Right lobe of liver (tissue), 6 donors: Measurements from ENCODE around the gene TMEM131L. TPM values are rescaled to one million over a fixed set of nuclear protein-coding genes. Genes with fewer than 3 reads are reported as not detected.

Experiments used
- ATAC-seq, 4 donors: fragments of 200-7000 bp; cut with Tn5 transposase; one replicate each; pipeline ENCODE4 v1.9.1; 2020; ENCODE audit warnings: mild to moderate bottlenecking in 4 of 4, moderate library complexity in 4 of 4
- DNase-seq, 3 donors: peaks; one replicate each; pipeline ENCODE4 v3.0.0-alpha.2; 2020
- H3K27ac ChIP-seq, 3 donors: fragments of 200-600 bp; one replicate each; pipeline ENCODE4 v1.8.0; 2022
- H3K27me3 ChIP-seq, 2 donors: fragments of 200-600 bp; one replicate each; pipeline ENCODE4 v1.8.0; 2022
- H3K36me3 ChIP-seq, 4 donors: fragments of 200-600 bp; sonication (generic) in 1 of 4; one replicate each; pipeline versions ENCODE4 v1.5.1 to v1.8.0; 2017 to 2022; ENCODE audit warnings: control low read depth in 1 of 4
- H3K4me1 ChIP-seq, 4 donors: fragments of 200-600 bp; sonication (generic) in 1 of 4; one replicate each; pipeline versions ENCODE4 v1.5.1 to v1.8.0; 2017 to 2022; ENCODE audit warnings: control low read depth in 1 of 4
- H3K4me3 ChIP-seq, 3 donors: fragments of 200-600 bp; one replicate each; pipeline ENCODE4 v1.8.0; 2022
- H3K9me3 ChIP-seq, 4 donors: fragments of 200-600 bp; sonication (generic) in 1 of 4; one replicate each; pipeline versions ENCODE4 v1.5.1 to v1.8.0; 2017 to 2022; ENCODE audit warnings: control low read depth in 1 of 4
- CTCF ChIP-seq, 4 donors: fragments of 200-600 bp in 3 of 4; fragments of 450-650 bp in 1 of 4; IDR thresholded peaks; one replicate each; pipeline versions ENCODE4 v1.5.1 to v1.8.0; 2016 to 2022; ENCODE audit warnings: antibody characterized with exemption in 4 of 4, mild to moderate bottlenecking in 2 of 4
- POLR2A ChIP-seq: fragments of 450-650 bp; IDR thresholded peaks from one replicate; pipeline ENCODE4 v1.6.1; 2017; ENCODE audit warnings: antibody characterized with exemption, mild to moderate bottlenecking
- WGBS: methylation state at CpG from one replicate; pipeline ENCODE4 v1.1.6; 2018; ENCODE audit warnings: low coverage, low lambda C conversion rate; ENCODE audit not compliant: insufficient coverage; ENCODE audit errors: missing lambda C conversion rate; 5-methylcytosine and 5-hydroxymethylcytosine counted together
- intact Hi-C, 2 donors: fragments of 100-400 bp; cut with DNase I; formaldehyde crosslinking; loops; one replicate each; pipeline versions ENCODE4 v1.11.2 to v1.14.1; 2022
- total RNA-seq, 6 experiments: library from RNA; depleted of rRNA in 2 of 6; stranded (reverse); fragments of >200 nt in 2 of 6; fragmentation: NEBNext Ultra II Directional in 3 of 6; extraction: Animal tissue kit (Norgen Biotek cat#: 25700) in 3 of 6; gene quantifications; one replicate each; pipeline versions ENCODE4 v1.1.0 to v1.2.4, GENCODE V29; 2016 to 2023
- donor health status: DM: no; HTN: yes; CAD: no.
- donor health status: DM: no; HTN: no; CAD: no.
- donor health status: DM: no; HTN: no; CAD: no.
- donor health status: DM: no; HTN: yes; CAD: no.
- donor health status: DM: no; HTN: yes; CAD: no.

TMEM131L gene
- total RNA-seq, 6 experiments from 2014 or later, result 13.2 to 19.6 (median 14.8) TPM

GRCh38 chr4:153641532-153641931, 175.4 kb downstream of the TMEM131L start:
- Histone ChIP-seq H3K27me3 (no peaks in the 10 kb centered on the region), H3K4me1 (no peaks in the 10 kb centered on the region), H3K27ac (no peak overlapping the region), H3K4me3 (no peak overlapping the region), H3K36me3 (peaks cover 0 to 11% (median 0%) of the 10 kb centered on the region in 4 donors), H3K9me3 (no peaks in the 10 kb centered on the region)
- ATAC-seq (no peak), DNase-seq (no peak)
- intact Hi-C loops, result no loop called here
- WGBS, result 83% methylated on average over 7 of the region's 7 CpGs
- TF ChIP-seq POLR2A (no peak), CTCF (IDR thresholded peaks at IDR 0.05) (no peak)

GRCh38 chr4:153643406-153644383, 177.5 kb downstream of the TMEM131L start:
- Histone ChIP-seq H3K27me3 (no peaks in the 10 kb centered on the region), H3K9me3 (no peaks in the 10 kb centered on the region), H3K4me1 (no peaks in the 10 kb centered on the region), H3K27ac (no peak overlapping the region), H3K4me3 (no peak overlapping the region), H3K36me3 (no peaks in the 10 kb centered on the region)
- TF ChIP-seq POLR2A, result no peak
- TF ChIP-seq CTCF (IDR thresholded peaks at IDR 0.05), result peak; percentile 47 to 59 (median 57)
- intact Hi-C loops, result no loop called here
- DNase-seq (no peak), ATAC-seq (peak; percentile 85 to 95 (median 91))
- 63% methylated on average over 9 of the region's 9 CpGs for WGBS

GRCh38 chr4:153645183-153645582, 179.0 kb downstream of the TMEM131L start:
- H3K4me3 ChIP-seq, result no peak overlapping the region
- ATAC-seq (no peak), DNase-seq (no peak)

GRCh38 chr4:153646261-153646660, 180.1 kb downstream of the TMEM131L start:
- H3K4me1 ChIP-seq, result no peaks in the 10 kb centered on the region
- 56% methylated on average over 1 of the region's 1 CpG for WGBS
- no peak for TF ChIP-seq POLR2A
- TF ChIP-seq CTCF (IDR thresholded peaks at IDR 0.05), result no peak
- no peak overlapping the region for H3K4me3 ChIP-seq
- DNase-seq, result no peak
- H3K36me3 ChIP-seq, result no peaks in the 10 kb centered on the region
- H3K27me3 ChIP-seq, result no peaks in the 10 kb centered on the region
- intact Hi-C loops, result no loop called here
- H3K27ac ChIP-seq, result no peak overlapping the region
- no peak for ATAC-seq
- H3K9me3 ChIP-seq, result no peaks in the 10 kb centered on the region

More at GRCh38 chr4:153645183-153645582, 179.0 kb downstream of the TMEM131L start:
- H3K36me3 ChIP-seq, result no peaks in the 10 kb centered on the region
- H3K4me1 ChIP-seq, result no peaks in the 10 kb centered on the region
- H3K9me3 ChIP-seq, result no peaks in the 10 kb centered on the region
- TF ChIP-seq POLR2A (no peak), CTCF (IDR thresholded peaks at IDR 0.05) (peak in 1 of 4 donors; percentile 21)
- intact Hi-C loops, result no loop called here
- 77% methylated on average over 1 of the region's 1 CpG for WGBS
- no peak overlapping the region for H3K27ac ChIP-seq
- H3K27me3 ChIP-seq, result no peaks in the 10 kb centered on the region
